ENCODE data around the gene FGFR4. TPM values are rescaled to one million over a fixed set of nuclear protein-coding genes. Genes with fewer than 3 reads are reported as not detected.

The FGFR4 gene
- total RNA-seq, 1 donor: not detected

- TF ChIP-seq CTCF (IDR thresholded peaks at IDR 0.05; ENCODE audit: insufficient read depth, low read length): no peak
- H3K4me3 ChIP-seq (ENCODE audit: low read depth, low read length): no peak overlapping the region
- no peak for DNase-seq (ENCODE audit: low read depth)
Measured at GRCh38 chr5:177122566-177122965, 35.9 kb downstream of the FGFR4 start.

GRCh38 chr5:177123789-177124485 is 37.2 kb downstream of the FGFR4 start:
- DNase-seq (ENCODE audit: low read depth): no peak
- H3K4me3 ChIP-seq (ENCODE audit: low read depth, low read length): no peak overlapping the region
- TF ChIP-seq CTCF (IDR thresholded peaks at IDR 0.05; ENCODE audit: insufficient read depth, low read length): no peak

GRCh38 chr5:177124486-177124991 is 37.8 kb downstream of the FGFR4 start:
- H3K4me3 ChIP-seq (ENCODE audit: low read depth, low read length): no peak overlapping the region
- TF ChIP-seq CTCF (IDR thresholded peaks at IDR 0.05; ENCODE audit: insufficient read depth, low read length): no peak
- DNase-seq (ENCODE audit: low read depth): no peak

- no peak overlapping the region for H3K4me3 ChIP-seq (ENCODE audit: low read depth, low read length)
- no peak for DNase-seq (ENCODE audit: low read depth)
- TF ChIP-seq CTCF (IDR thresholded peaks at IDR 0.05; ENCODE audit: insufficient read depth, low read length): no peak
Measured at GRCh38 chr5:177126771-177127170, 40.1 kb downstream of the FGFR4 start.

- H3K4me3 ChIP-seq (ENCODE audit: low read depth, low read length): no peak overlapping the region
- no peak for TF ChIP-seq CTCF (IDR thresholded peaks at IDR 0.05; ENCODE audit: insufficient read depth, low read length)
- no peak for DNase-seq (ENCODE audit: low read depth)
Measured at GRCh38 chr5:177128551-177128981, 41.9 kb downstream of the FGFR4 start.

GRCh38 chr5:177130211-177131018 is 43.7 kb downstream of the FGFR4 start:
- peak; percentile 26 for DNase-seq (ENCODE audit: low read depth)
- H3K4me3 ChIP-seq (ENCODE audit: low read depth, low read length): no peak overlapping the region
- TF ChIP-seq CTCF (IDR thresholded peaks at IDR 0.05; ENCODE audit: insufficient read depth, low read length): no peak
